Vagina (tissue), 2 donors: Measurements from ENCODE around the gene DHCR7. TPM values are rescaled to one million over a fixed set of nuclear protein-coding genes. Genes with fewer than 3 reads are reported as not detected.

ENCODE experiments used
- DNase-seq, 2 donors: peaks; one replicate each; pipeline ENCODE4 v3.0.0-alpha.2; 2017; ENCODE audit errors: extremely low spot score in 2 of 2
- H3K27ac ChIP-seq: fragments of 200-600 bp; sonication (generic); one replicate; pipeline ENCODE4 v1.5.1; 2019
- H3K27me3 ChIP-seq: fragments of 200-600 bp; sonication (generic); one replicate; pipeline ENCODE4 v1.5.1; 2019
- H3K36me3 ChIP-seq, 2 donors: fragments of 200-600 bp; sonication (generic); one replicate each; pipeline ENCODE4 v1.5.1; 2017 to 2019
- H3K4me1 ChIP-seq: fragments of 200-600 bp; sonication (generic); one replicate; pipeline ENCODE4 v1.5.1; 2019
- H3K4me3 ChIP-seq, 2 donors: fragments of 200-600 bp; sonication (generic); 1 replicate in 1 of 2; 2 replicates in 1 of 2; pipeline ENCODE4 v1.5.1; 2016 to 2019
- H3K9me3 ChIP-seq: fragments of 200-600 bp; sonication (generic); one replicate; pipeline ENCODE4 v1.5.1; 2019
- CTCF ChIP-seq, 3 experiments: fragments of 450-650 bp in 2 of 3; fragments of 200-600 bp in 1 of 3; sonication (generic) in 1 of 3; IDR thresholded peaks; one replicate each; pipeline ENCODE4 v1.5.1; 2017 to 2019; ENCODE audit warnings: antibody characterized with exemption in 3 of 3, mild to moderate bottlenecking in 2 of 3, moderate library complexity in 2 of 3
- POLR2A ChIP-seq, 2 donors: fragments of 450-650 bp; IDR thresholded peaks; one replicate each; pipeline ENCODE4 v1.6.1; 2017; ENCODE audit warnings: antibody characterized with exemption in 2 of 2, mild to moderate bottlenecking in 2 of 2, moderate library complexity in 2 of 2
- POLR2AphosphoS5 ChIP-seq, 2 donors: sonication (generic); formaldehyde crosslinking; IDR thresholded peaks; one replicate each; pipeline ENCODE4 v1.9.0; 2017; ENCODE audit warnings: antibody characterized with exemption in 2 of 2, mild to moderate bottlenecking in 2 of 2, low read depth in 1 of 2; ENCODE audit not compliant: insufficient read depth in 1 of 2
- intact Hi-C: fragments of 100-400 bp; cut with DNase I; formaldehyde crosslinking; loops from one replicate; pipeline ENCODE4 v1.15.1; 2023
- total RNA-seq: library from RNA; depleted of rRNA; stranded (reverse); fragments of >200 nt; gene quantifications from one replicate; pipeline ENCODE4 v1.2.3, GENCODE V29; 2016

The DHCR7 gene
- total RNA-seq, 1 donor from 2014 or later = 26.8 TPM

GRCh38 chr11:71446150-71446549, 2.0 kb downstream of the DHCR7 start:
- Histone ChIP-seq H3K36me3 (no peaks in the 10 kb centered on the region), H3K4me3 (no peak overlapping the region), H3K27ac (no peak overlapping the region), H3K9me3 (no peaks in the 10 kb centered on the region), H3K27me3 (no peaks in the 10 kb centered on the region), H3K4me1 (peaks cover 39% of the 10 kb centered on the region)
- no peak for TF ChIP-seq CTCF (IDR thresholded peaks at IDR 0.05)
- TF ChIP-seq POLR2A (IDR thresholded peaks at IDR 0.05) = no peak
- no peak for TF ChIP-seq POLR2AphosphoS5 (IDR thresholded peaks at IDR 0.05; ENCODE audit: insufficient read depth in 1 of 2, low read depth in 1 of 2)
- DNase-seq = no peak
- intact Hi-C loops = no loop called here

- Histone ChIP-seq H3K4me1 (peaks cover 29% of the 10 kb centered on the region), H3K27ac (no peak overlapping the region), H3K27me3 (no peaks in the 10 kb centered on the region), H3K9me3 (no peaks in the 10 kb centered on the region), H3K36me3 (peaks cover 0 to 11% of the 10 kb centered on the region in 2 donors), H3K4me3 (no peak overlapping the region)
- TF ChIP-seq POLR2AphosphoS5 (IDR thresholded peaks at IDR 0.05; ENCODE audit: insufficient read depth in 1 of 2, low read depth in 1 of 2) (no peak), CTCF (IDR thresholded peaks at IDR 0.05) (no peak), POLR2A (IDR thresholded peaks at IDR 0.05) (no peak)
- intact Hi-C loops = no loop called here
- no peak for DNase-seq
Observed at GRCh38 chr11:71444811-71445210, 3.4 kb downstream of the DHCR7 start.

- Histone ChIP-seq H3K27me3 (no peaks in the 10 kb centered on the region), H3K4me3 (no peak overlapping the region), H3K36me3 (peaks cover 0 to 19% of the 10 kb centered on the region in 2 donors), H3K9me3 (no peaks in the 10 kb centered on the region), H3K4me1 (peaks cover 20% of the 10 kb centered on the region), H3K27ac (no peak overlapping the region)
- DNase-seq = no peak
- TF ChIP-seq POLR2A (IDR thresholded peaks at IDR 0.05) (no peak), POLR2AphosphoS5 (IDR thresholded peaks at IDR 0.05; ENCODE audit: insufficient read depth in 1 of 2, low read depth in 1 of 2) (no peak), CTCF (IDR thresholded peaks at IDR 0.05) (no peak)
- intact Hi-C loops = no loop called here
Observed at GRCh38 chr11:71443736-71444445, 4.3 kb downstream of the DHCR7 start.

- DNase-seq = no peak
- no peaks in the 10 kb centered on the region for H3K9me3 ChIP-seq
- intact Hi-C loops = no loop called here
- peaks cover 0 to 23% of the 10 kb centered on the region in 2 donors for H3K36me3 ChIP-seq
- no peak overlapping the region for H3K4me3 ChIP-seq
- H3K4me1 ChIP-seq = peaks cover 10% of the 10 kb centered on the region
- no peaks in the 10 kb centered on the region for H3K27me3 ChIP-seq
- TF ChIP-seq POLR2AphosphoS5 (IDR thresholded peaks at IDR 0.05; ENCODE audit: insufficient read depth in 1 of 2, low read depth in 1 of 2) (no peak), POLR2A (IDR thresholded peaks at IDR 0.05) (no peak), CTCF (IDR thresholded peaks at IDR 0.05) (no peak)
- H3K27ac ChIP-seq = no peak overlapping the region
Observed at GRCh38 chr11:71442880-71443279, 5.3 kb downstream of the DHCR7 start.

- Histone ChIP-seq H3K27ac (no peak overlapping the region), H3K27me3 (no peaks in the 10 kb centered on the region), H3K4me3 (no peak overlapping the region), H3K36me3 (peaks cover 0 to 23% of the 10 kb centered on the region in 2 donors), H3K9me3 (no peaks in the 10 kb centered on the region), H3K4me1 (peaks cover 2% of the 10 kb centered on the region)
- no peak for TF ChIP-seq POLR2AphosphoS5 (IDR thresholded peaks at IDR 0.05; ENCODE audit: insufficient read depth in 1 of 2, low read depth in 1 of 2)
- no peak for TF ChIP-seq CTCF (IDR thresholded peaks at IDR 0.05)
- TF ChIP-seq POLR2A (IDR thresholded peaks at IDR 0.05) = no peak
- no peak for DNase-seq
- intact Hi-C loops = no loop called here
Observed at GRCh38 chr11:71442123-71442522, 6.1 kb downstream of the DHCR7 start.
